Superior temporal gyrus (tissue), 1 donor: Measurements from ENCODE around the gene TBC1D16.
A peak's percentile ranks its signal among the peaks of the same experiment; 100 is the strongest.

Source experiments
- DNase-seq: peaks from one replicate; pipeline ENCODE4 v3.0.0-alpha.2; 2016; ENCODE audit errors: extremely low spot score

TBC1D16 gene

DNA sequence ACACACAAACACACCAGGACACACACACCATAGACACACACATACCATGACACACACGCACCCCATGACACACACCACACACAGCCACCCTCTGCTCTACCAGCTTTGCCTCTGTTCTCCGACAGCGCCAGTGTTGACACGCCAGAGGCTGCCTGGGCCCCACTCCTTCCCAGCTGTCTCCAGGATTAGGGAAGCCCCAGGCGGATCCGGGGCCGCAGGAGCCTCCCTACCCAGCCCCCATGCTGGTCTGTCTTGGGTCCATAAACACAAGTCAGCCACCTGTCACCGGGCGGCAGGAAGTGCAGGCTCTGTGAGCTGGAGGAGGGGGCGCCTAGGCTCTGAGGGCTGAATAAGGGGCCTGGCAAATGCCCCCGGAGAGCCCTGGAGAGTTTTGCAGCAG, 10.5 kb downstream of the TBC1D16 start:
- DNase-seq = no peak

DNA sequence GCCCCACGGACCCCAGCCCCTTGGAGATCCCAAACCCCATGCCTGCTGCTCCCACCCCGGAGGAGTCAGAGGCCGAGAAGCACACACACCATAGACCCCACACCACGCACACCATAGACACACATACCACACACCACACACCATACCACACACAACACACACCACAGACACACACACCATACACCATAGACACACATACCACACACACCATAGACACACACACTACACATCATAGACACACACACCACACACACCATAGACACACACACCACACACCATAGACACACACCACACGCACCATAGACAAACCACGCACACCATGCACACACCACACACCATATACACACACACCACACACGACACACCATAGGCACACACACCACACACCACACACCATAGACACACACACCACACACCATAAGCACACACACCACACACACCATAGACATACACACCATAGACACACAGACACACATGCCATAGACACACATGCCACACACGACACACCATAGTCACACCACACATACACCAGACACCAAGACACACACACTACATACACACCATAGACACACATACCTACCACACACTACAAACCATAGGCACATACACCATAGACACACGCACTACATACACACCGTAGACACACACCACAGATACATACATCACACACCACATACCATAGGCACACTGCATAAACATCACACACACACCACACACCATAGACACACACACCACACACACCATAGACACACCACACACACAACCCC, 11.3 kb downstream of the TBC1D16 start:
- DNase-seq = no peak

DNA sequence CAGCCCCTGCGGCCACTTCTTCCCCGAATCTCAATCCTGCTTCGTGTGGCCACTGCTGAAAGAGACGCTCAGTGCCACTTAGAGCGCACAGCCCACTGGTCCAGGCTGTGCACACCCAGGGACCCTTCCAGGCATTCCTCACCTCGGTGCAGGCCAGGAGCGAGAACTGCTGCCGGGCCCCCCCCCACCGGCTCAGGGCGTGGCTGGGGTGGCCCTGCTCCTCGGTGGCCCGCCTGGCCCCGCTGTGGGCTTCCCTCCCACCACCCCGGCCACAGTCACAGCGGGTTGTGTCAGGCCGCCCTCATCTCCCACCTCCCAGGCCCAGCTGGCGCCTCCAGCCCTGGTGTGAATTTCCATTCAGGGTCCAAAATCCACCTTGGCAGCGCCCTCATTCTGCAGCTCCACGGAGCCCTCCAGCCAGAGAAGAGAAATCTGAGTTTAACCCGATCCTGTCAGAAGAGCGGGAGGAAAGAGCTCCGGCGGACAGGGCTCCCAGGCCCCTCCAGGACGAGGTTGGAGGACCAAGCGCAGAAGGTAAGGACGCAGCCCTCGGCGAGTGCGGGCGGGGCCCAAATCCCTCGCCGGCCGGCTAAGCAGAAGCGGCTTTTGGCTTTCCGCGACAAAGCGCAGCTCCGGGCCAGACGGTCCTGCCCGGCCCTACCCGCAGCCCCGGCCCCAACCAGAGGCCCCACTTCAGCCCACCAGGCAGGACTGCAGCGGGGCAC, 12.0 kb downstream of the TBC1D16 start:
- no peak for DNase-seq

DNA sequence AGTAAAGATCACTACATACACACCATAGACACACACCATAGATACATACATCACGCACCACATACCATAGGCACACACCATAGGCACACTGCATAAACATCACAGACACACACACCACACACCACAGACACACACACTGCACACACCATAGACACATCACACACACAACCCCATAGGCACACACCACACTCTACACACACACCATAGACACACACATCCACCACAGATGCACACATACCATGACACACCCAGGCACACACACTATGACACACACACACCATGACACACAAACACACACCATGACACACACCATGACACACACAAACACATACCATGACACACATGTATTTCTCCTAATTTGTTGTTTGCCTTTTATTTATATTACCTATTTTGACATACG, 14.1 kb downstream of the TBC1D16 start:
- no peak for DNase-seq

DNA sequence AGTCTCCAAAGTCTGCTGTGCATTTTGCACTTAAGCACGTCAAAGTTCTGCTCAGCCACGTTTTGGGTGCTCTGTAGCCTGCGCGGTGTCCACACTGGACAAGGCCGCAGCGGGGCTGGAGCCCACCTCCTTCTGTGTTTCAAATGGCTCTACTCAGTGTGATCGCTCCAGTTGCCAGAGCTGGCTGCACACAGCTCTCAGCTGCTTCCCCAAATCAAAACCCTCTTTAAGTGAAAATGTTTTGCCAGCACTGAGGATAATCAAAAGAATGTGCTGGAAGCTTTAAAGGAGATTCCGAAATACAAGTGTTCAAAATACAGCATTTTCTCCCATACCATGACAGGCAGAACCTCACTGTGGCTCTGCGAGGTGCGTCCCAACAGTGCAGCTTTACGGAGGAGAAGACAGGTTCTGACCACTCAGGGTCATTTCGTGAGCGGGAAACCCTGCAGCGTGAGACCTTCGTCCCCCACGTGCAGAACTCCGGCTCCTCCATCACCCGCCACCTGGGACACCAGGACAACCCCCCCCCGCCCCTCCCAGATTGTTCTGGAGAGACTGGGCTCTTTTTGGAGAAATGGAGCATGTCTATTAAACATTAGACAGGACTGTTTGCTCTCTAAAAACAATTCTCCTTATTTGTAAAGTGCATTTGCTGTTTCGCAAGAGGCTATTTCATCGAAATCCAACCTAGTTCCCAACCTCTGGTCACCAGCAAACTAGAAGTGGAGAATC, 16.6 kb downstream of the TBC1D16 start:
- DNase-seq = no peak

DNA sequence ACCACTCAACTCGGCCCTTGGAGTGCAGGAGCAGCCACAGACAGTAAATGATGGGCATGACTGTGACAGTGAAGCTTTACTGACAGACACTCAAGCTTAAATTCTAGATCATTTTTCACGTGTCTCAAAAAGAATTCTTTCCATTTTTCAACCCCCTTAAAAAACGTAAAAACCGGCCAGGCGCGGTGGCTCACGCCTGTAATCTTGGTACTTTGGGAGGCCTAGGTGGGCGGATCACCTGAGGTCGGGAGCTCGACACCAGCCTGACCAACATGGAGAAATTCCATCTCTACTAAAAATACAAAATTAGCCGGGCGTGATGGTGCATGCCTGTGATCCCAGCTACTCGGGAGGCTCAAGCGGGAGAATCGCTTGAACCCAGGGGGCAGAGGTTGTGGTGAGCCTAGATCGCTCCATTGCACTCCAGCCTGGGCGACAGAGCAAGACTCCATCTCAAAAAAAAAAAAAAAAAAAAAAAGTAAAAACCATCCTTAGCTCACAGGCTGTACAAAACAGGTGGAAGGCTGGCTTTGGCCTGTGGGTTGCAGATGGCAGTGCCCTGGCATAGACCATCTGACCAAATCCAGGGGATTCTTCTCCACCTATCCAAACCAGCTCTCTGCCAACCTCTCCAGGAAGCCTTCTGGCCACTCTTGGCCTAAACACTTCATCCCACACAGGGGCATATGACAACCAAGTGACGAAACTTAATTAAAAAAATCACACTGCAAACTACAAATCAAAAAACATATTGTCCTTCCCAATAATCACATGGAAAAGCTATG, 18.3 kb downstream of the TBC1D16 start:
- DNase-seq = no peak

DNA sequence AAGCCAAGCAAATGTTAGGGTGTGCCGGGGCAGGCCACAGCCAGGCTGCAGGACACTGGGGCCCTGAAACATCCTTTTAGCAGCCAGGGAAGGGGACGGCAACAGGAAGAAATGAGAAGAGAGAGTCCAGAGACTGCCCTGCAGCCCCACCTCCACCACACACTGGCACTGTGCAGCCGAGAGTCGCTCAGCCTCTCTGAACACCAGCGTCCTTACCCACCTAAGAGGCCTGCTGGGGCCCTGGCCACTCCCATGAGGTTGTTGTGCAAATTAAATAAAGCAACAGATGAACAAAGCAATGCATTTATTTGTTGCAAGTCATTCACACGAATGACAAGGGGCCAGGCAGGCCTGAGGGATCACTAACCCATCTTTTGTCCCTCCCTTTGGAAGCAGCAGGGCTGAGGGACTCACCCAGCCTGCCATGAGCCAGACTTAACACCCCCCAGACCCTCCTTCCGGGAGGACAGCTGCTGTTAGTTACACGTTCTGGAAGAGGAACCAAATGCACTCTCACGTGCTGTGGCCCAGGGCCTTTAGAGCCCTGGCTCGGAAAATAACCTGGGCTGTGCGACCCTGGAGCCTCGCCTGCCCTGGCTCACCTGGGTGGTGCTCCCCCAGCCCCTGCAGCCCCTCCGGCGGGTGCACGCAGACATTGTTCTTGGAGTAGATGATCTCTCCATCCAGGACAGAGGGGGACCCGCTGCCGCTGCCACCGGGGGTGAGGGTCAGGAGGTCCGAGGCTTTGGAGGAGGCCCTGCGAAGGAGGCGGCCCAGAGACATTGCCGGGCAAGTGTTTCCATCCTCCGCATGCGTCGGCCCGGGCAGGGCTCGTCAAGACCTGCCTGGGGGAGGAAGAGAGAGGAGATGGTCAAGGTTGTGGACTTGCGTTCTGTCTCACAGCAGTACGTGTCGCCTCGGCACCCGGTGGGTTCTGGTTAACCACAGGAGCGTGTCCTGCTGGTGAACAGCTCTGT, 22.6 kb downstream of the TBC1D16 start:
- DNase-seq = no peak

DNA sequence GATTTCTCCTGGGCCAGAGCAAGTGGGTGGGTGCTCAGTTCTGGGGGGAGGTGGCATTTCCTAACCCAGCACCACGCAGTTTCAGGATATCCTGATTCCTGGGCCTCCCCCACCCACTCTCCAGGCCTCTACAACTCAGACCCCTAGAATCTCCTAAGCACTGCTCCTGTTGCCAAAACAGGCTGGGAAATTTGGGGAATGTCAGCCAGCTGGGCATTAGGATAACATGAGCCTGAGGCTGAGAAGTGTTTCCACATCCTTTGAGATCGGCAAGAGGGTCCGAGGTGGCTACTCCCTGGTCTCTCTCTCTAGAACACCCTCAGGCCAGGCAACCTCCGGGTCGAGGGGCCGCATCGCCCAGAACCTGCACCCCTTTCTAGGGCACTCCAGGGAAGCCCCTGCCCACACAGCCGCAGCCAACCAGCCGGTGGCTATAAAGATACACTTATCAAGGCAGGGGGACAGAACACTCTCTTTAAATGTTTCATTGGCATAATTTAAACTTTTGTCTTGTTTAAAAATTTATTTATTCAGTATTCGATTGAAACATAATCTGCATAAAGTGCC, 23.6 kb downstream of the TBC1D16 start:
- no peak for DNase-seq

DNA sequence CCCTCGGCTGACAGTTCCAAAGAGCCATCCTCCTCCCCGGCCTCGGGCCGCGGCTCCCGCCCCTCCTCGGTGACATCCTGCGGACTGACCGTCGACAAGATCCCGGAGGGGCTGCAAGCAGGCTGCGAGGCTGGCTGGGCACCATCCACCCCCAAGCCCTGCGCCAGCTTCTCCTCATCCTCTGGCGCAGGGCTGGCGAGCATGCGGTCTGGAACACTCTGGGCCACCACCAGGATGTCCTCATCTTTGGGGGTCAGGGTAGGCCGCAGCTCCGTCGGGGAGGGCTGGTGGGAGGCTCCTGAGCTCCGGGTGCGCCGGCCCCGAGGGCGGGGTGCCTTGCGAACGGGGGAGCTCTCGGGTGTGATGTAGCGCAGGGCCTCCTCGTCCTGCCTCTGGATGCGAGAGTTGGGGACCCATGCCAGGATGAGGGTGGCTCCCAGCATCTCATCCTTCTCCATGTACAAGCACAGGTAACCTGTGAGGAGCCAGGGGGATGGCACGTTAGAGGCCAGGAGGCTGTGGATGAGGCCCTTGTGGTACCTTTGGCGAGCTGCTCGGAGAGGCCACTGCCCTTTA, 25.3 kb downstream of the TBC1D16 start:
- no peak for DNase-seq

DNA sequence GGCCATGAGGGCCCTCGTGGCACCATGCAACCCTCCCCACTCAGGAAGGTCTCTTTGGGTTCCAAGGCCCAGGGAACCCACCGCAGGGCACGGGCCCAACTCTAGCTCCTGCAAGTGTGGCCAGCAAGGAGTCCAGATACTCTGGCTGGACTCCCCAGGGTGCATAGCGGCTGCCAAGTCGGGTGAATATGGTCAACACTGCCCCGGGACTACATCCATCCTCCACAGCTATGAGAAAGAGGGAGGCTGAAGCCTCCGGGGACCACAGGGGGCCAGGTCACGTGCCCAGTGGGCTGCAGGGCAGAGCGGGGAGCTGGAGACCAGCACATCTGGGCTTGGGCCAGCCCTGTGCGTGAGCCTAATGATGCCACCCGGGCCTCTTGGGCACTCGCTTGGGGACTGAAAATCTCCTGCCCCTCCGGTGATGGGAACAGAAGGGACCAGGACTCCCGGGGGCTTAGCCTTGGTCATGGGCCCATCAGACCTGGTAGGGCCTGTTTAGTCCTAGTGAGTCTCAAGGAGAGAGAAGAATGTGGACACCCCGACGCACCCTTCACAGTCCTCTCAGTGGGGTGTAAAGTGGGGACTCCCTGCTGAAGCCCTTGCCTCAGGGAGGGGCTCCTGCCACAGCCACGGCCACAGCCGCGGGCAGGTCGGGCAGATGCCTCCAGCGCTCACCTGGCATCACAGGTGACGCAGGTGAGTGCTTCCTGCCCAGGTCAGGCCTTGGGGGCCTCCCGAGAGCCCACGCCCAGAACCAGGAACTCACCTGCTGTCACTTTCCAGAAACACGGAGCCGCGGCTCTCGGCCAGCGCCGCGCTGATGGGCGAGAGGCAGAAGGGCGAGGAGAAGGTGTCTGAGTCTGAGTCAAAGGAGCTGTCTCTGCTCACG, 26.0 kb downstream of the TBC1D16 start:
- DNase-seq = no peak

DNA sequence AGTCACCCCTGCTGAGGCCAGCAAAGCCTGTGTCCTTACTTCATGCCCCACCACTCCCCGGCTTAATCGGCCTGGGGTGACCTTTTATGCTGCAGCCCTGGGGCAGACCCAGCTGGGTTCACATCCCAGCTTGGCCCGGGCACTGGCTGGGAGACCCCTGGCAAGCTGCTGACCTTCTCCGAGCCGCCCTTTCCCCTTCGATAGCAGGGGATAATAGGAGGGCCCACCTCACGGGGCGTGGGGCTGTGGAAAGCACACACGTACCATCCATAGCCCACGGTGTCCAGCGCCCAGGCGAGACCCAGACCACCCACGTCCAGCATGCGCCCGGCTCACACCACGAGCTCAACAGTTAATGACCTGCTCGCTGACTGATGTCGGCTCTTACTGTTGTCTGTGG, 26.8 kb downstream of the TBC1D16 start:
- DNase-seq = no peak

DNA sequence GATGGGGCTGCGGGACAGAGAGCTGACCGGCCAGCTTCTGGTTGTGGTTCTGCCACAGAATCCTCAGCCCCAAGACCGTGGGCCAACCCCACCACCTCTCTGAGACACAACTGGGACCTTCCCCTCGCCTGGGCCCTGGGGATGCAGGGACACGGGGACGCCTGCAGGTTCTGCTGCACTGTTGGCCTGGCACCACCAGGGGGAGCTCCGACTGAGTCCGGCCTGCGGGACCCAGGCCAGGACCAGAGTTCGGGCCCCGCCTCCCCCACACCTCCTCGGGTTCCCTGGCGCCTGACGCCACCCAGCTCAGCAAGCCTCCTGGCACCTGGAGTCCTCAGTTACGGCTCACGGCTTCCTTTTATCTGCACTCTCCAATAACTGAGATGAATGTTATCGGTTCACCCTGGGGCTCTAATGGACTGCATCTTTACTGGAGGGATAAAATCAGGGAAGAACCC, 27.3 kb downstream of the TBC1D16 start:
- peak; percentile 56 for DNase-seq

DNA sequence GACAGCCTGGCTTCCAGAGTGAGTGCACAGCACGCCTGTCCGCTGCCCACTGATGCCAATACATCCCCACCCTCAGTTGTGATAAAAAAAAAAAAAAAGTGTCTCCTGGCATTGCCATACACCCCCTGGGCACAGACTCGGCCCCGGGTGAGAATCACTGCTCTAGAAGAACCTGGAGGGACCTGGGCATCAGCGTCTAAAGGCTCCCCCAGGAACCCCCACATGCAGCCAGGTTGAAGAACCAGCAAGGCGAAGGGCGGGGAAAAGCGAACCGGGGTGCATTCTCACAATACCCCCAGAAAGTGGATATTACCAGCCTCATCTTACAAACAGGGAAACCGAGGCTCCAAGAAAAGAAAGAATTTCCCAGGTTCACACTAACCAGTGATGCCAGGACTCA, 27.7 kb downstream of the TBC1D16 start:
- DNase-seq = no peak

DNA sequence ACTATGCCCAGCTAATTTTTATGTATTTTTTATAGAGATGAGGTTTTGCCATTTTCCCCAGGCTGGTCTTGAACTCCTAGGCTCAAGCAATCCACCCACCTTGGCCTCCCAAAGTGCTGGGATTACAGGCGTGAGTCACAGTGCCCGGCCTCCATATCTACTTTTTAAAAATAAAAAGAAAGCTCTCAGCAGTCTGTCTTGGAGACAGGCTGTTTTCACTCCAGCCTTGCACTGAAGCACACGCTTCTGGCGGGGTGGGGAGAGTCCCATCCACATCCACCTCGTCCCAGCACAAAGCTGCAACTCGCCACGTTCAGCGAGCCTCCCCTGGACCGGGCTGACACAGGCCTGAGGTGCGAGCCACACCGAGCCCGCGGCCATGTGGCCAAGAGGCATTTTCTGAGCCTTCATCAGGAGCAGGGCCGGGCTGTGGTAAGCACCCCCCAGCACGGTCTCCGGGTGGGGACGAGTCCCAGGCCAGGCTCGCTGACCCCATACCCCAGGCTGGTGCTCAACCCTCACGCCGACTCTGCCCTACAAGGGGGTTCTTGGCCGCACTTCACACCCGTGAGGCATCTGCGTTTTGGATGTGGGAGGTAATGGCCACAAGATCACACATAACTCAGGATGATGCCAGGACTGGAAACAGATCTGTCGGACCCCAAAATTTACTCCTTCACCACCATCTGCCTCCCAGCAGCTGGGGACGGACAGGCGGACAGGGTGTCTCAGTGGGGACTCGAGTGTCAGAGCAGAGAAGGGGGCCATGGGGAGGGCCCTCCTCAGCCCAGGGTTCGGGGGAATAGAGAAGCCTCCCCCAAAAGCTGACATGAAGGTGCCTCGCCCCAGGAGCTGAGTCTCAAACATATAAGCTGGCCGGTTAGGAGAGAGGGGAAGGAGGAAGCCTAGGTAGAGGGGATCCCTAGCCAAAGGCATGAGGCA, 28.6 kb downstream of the TBC1D16 start:
- no peak for DNase-seq

DNA sequence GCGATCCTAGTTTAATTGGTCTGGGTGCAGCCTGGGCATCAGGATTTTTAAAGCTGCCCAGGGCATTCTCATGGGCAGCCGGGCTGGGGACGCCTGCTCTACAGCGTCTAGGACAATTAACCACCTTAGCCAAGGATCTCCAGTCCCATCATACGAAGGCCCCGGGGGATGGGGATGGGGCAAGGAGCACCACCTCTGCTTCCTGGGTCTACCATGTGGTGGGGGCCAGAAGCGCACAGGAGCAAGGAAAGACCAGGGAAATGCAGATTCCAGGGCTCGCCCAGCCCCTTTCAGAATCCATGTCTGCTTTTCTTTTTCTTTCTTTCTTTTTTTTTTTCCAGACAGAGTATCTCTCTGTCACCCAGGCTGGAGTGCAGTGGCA, 29.3 kb downstream of the TBC1D16 start:
- no peak for DNase-seq

DNA sequence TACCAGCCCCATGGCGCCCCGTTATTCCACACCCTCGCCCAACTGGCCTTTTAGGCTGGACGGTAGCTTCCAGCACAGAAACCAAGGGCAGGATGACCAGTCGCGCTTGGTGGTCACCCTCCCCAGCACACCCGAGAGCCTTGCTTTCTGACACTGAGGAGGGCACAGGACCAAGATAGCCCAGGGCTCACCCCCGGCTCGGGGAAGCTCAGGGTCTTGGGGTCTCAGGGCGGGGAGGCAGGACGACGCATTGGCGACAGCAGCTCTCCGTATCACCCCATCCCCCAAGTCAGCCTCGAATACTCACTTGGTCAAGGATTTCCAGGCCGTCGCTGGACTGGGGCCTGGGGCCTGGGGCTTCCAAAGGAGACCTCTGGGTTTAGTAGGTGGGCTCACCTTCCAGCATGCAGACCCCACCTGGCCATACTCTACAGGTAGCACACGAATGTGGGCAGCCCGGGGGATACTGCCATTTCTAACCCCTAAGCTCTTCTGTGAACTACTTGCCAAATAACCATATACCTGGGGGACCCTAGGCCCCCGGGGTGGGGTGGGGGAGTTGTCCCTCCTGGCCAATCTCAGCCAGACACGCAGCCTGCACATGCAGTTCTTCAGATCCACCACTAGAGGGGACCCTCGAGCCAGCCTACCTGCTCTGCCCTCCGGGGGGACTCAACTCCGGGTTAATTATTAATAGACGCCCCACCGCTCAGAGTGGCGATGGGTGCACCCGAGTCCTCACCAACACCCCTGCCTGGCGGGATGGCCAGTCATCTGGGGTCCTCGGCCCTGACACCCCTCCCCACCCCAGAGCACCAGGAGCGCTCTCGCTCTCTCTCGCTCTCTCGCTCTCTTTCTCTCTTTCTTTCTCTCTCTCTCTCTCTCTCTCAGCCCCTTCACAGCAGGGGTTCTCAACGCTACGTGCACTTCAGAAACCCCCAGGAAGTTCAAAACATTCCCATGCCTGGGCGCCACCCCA, 30.0 kb downstream of the TBC1D16 start:
- peak; percentile 64 for DNase-seq

DNA sequence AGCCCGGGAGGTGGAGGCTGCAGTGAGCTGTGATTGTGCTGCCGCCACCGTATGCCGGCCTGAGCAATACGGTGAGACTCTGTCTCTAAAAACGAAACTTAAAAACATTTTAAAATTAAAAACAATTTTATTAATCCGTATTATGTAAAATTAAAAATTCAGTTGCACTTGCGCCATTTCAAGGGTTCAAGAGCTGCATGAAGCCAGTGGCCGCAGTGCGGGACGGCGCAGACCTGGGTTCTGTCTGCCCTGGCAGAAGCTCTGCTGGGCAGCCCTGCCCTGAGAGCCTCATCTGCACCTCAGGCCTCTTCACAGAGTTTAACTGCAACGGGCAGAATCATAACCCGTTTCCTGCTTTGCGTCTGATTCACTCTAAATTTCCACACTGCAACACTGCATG, 31.7 kb downstream of the TBC1D16 start:
- DNase-seq = no peak
